Peyer's patch (tissue), 4 donors: Measurements from ENCODE around the gene DNAJC2.

Experiments
- CTCF ChIP-seq, 6 experiments: fragments of 450-650 bp in 4 of 6; fragments of 200-600 bp in 2 of 6; sonication (generic) in 1 of 6; IDR thresholded peaks; one replicate each; pipeline ENCODE4 v1.5.1; 2017 to 2019; ENCODE audit warnings: antibody characterized with exemption in 6 of 6, mild to moderate bottlenecking in 3 of 6, moderate library complexity in 1 of 6
- POLR2A ChIP-seq, 2 donors: fragments of 450-650 bp; IDR thresholded peaks; one replicate each; pipeline ENCODE4 v1.5.1; 2017; ENCODE audit warnings: antibody characterized with exemption in 2 of 2, mild to moderate bottlenecking in 2 of 2, moderate library complexity in 2 of 2

GRCh38 chr7:103343332-103343731, 1.2 kb downstream of the DNAJC2 start:
- TF ChIP-seq POLR2A (IDR thresholded peaks at IDR 0.05): no peak
- no peak for TF ChIP-seq CTCF (IDR thresholded peaks at IDR 0.05)
